Measurements from ENCODE around the gene MYO1B. TPM values are rescaled to one million over a fixed set of nuclear protein-coding genes. Genes with fewer than 3 reads are reported as not detected.

The MYO1B gene
- total and polyA plus RNA-seq, 2 of the 8 experiments (the other 6 are each of a cell fraction or from before 2014, with no cell fraction given) = 15.5 to 61.2 TPM

- H3K79me2 ChIP-seq (ENCODE audit: control insufficient read depth in 1 of 2, insufficient read depth in 2 of 2, low read length in 2 of 2) = no peaks in the 10 kb centered on the region
- no peak overlapping the region for H3K4me3 ChIP-seq (ENCODE audit: extremely low read depth in 1 of 4, insufficient read depth in 2 of 4, low read depth in 3 of 4, low read length in 4 of 4)
- no peaks in the 10 kb centered on the region for H3K4me1 ChIP-seq (replicated peaks in 1 of 4; ENCODE audit: control insufficient read depth in 3 of 4, insufficient read depth in 4 of 4, low read length in 3 of 4)
- no peak overlapping the region for H2BK5ac ChIP-seq (ENCODE audit: low read depth, low read length)
- no peak overlapping the region for H3K27ac ChIP-seq (ENCODE audit: low read depth, low read length)
- H3K9me3 ChIP-seq (ENCODE audit: insufficient read depth in 2 of 2, low read depth in 1 of 2, low read length in 1 of 2) = no peaks in the 10 kb centered on the region
- no peak for FAIRE-seq
- H3K56ac ChIP-seq (replicated peaks; ENCODE audit: insufficient read length, low read depth, low read length) = no peak overlapping the region
- no peak overlapping the region for H3K4me2 ChIP-seq (ENCODE audit: insufficient read depth in 1 of 2, low read depth in 2 of 2, low read length in 2 of 2)
- CTCF ChIA-PET (ENCODE audit: partially characterized antibody) = interaction anchor here (1.8 kb wide), 1 partner anchor 153 kb away, joined by 6 read pairs; no protein-coding TSS in a partner anchor
- H3K9ac ChIP-seq (replicated peaks in 1 of 4; ENCODE audit: extremely low read depth in 1 of 4, low read depth in 3 of 4, low read length in 3 of 4) = no peak overlapping the region
- H3K23ac ChIP-seq (ENCODE audit: insufficient read length) = no peak overlapping the region
- H4K5ac ChIP-seq (ENCODE audit: insufficient read length, low read depth, low read length) = no peak overlapping the region
- H3K27me3 ChIP-seq (replicated peaks in 1 of 4; ENCODE audit: control insufficient read depth in 3 of 4, extremely low read depth in 1 of 4, insufficient read depth in 3 of 4, low read length in 3 of 4) = no peaks in the 10 kb centered on the region
- H3K18ac ChIP-seq (ENCODE audit: extremely low read depth, low read length) = no peak overlapping the region
- H2BK20ac ChIP-seq (ENCODE audit: low read length) = no peak overlapping the region
- no peaks in the 10 kb centered on the region for H3K79me1 ChIP-seq (ENCODE audit: low read depth, low read length)
- WGBS, 2 experiments (ENCODE audit: extremely low coverage in 1 of 2, insufficient coverage in 1 of 2, insufficient read length in 1 of 2, insufficient replicate concordance in 2 of 2, low coverage in 1 of 2, low lambda C conversion rate in 2 of 2, missing lambda C conversion rate in 1 of 2) = 86% methylated on average over 2 of the region's 2 CpGs; no CpG with 5 or more reads in 1 of the 2 experiments
- H3K14ac ChIP-seq (ENCODE audit: insufficient read length) = no peak overlapping the region
- DNase-seq (ENCODE audit: low read depth in 1 of 2, low spot score in 2 of 2) = no peak
- no peak overlapping the region for H2BK15ac ChIP-seq (ENCODE audit: low read length)
- H4K20me1 ChIP-seq (replicated peaks in 1 of 2; ENCODE audit: control insufficient read depth in 1 of 2, insufficient read depth in 2 of 2, low read length in 2 of 2) = no peaks in the 10 kb centered on the region
- no peak overlapping the region for H2AK5ac ChIP-seq (ENCODE audit: low read depth, low read length)
- no peaks in the 10 kb centered on the region for H3K23me2 ChIP-seq (ENCODE audit: low read depth, low read length)
- POLR2A ChIA-PET (ENCODE audit: partially characterized antibody) = interaction anchor here (0.6 kb wide), 1 partner anchor 13 kb away, joined by 3 read pairs; no protein-coding TSS in a partner anchor
- H3K36me3 ChIP-seq (ENCODE audit: control insufficient read depth in 2 of 4, insufficient read depth in 4 of 4, low read length in 3 of 4) = peaks cover 2 to 46% (median 19%) of the 10 kb centered on the region in 4 experiments
- H3K4ac ChIP-seq (replicated peaks; ENCODE audit: insufficient read length, low read depth, low read length) = no peak overlapping the region
- no peak overlapping the region for H4K91ac ChIP-seq (replicated peaks; ENCODE audit: insufficient read length, low read length)
- H2BK12ac ChIP-seq (ENCODE audit: low read depth, low read length) = no peak overlapping the region
- H2BK120ac ChIP-seq (replicated peaks; ENCODE audit: low read depth, low read length) = no peak overlapping the region
- H2AFZ ChIP-seq (ENCODE audit: low read length) = no peak overlapping the region
- no peak overlapping the region for H4K8ac ChIP-seq (ENCODE audit: extremely low read depth, insufficient read depth, low read length)
These were observed 139.6 kb downstream of the MYO1B start for GRCh38 chr2:191384829-191385228.

All from H1 (cell line).